Astrocyte of the spinal cord (primary cell): Measurements from ENCODE around the gene WWOX.

Experiments used
- DNase-seq: peaks from one replicate; pipeline ENCODE4 v3.0.0; 2011; ENCODE audit warnings: low read depth, low spot score
- H3K4me3 ChIP-seq: 2 replicates; pipeline ENCODE4 v1.5.1; 2011; ENCODE audit warnings: low read depth, mild to moderate bottlenecking, low read length, moderate library complexity
- in situ Hi-C: cut with HindIII; loops from 2 replicates; pipeline ENCODE4 v1.10.0; 2017; ENCODE audit warnings: low sequenced_read_pairs
- TF ChIP-seq, protein P1 (sequence below): IDR thresholded peaks from 2 replicates; pipeline ENCODE4 v1.5.1; 2012; ENCODE audit warnings: low read depth, mild to moderate bottlenecking, low read length, inconsistent platforms

The WWOX gene

DNA sequence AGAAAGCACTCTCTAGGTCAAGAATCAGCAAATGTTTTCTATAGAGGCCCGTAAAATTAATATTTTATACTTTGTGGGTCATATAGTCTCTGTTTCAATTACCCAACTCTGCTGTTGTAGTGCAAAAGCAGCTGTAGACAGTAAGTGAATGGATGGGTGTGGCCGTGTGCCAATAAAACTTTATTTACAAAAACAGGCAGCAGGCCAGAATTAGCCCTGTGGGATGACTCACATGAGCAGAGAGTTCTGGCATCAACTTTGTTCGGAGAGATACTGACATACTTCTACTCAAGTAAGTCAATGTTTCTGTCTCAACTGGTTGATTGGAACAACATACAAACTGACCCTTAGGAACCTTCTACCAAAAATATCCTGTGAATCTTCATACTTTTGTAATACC is 884.9 kb downstream of the WWOX start:
- no peak for DNase-seq
- in situ Hi-C loops = no loop called here
- TF ChIP-seq, protein P1, sequence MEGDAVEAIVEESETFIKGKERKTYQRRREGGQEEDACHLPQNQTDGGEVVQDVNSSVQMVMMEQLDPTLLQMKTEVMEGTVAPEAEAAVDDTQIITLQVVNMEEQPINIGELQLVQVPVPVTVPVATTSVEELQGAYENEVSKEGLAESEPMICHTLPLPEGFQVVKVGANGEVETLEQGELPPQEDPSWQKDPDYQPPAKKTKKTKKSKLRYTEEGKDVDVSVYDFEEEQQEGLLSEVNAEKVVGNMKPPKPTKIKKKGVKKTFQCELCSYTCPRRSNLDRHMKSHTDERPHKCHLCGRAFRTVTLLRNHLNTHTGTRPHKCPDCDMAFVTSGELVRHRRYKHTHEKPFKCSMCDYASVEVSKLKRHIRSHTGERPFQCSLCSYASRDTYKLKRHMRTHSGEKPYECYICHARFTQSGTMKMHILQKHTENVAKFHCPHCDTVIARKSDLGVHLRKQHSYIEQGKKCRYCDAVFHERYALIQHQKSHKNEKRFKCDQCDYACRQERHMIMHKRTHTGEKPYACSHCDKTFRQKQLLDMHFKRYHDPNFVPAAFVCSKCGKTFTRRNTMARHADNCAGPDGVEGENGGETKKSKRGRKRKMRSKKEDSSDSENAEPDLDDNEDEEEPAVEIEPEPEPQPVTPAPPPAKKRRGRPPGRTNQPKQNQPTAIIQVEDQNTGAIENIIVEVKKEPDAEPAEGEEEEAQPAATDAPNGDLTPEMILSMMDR = no peak
- H3K4me3 ChIP-seq = no peak overlapping the region

DNA sequence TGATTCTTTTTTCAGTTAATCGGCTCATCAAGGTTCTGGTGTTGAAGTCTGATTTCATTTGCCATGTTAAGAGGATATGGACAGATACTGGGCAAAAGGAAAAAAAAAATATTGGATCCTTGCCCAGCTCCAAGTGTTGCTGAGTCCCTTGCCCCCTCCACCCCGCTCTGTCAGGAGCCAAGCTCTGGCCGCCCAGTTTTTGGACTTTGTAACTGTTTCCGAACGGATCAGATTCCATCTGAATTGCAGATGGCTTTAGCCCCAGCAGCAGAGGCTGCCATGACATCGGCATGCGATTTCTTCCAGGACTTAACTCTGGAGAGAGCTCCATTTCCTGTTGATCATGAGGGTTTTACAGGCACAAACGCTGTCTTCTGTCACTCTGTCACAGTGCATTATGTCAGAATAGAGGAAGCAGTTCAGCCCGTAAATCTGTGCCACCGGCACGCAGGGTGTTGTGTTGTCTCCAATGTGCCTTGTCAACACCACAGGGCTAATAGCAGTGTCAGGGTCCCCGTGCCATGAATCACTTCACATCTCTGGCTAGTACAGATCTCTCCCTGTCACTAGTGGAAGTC is 885.5 kb downstream of the WWOX start:
- DNase-seq = no peak
- H3K4me3 ChIP-seq = no peak overlapping the region
- in situ Hi-C loops = no loop called here
- TF ChIP-seq, protein P1 = no peak

DNA sequence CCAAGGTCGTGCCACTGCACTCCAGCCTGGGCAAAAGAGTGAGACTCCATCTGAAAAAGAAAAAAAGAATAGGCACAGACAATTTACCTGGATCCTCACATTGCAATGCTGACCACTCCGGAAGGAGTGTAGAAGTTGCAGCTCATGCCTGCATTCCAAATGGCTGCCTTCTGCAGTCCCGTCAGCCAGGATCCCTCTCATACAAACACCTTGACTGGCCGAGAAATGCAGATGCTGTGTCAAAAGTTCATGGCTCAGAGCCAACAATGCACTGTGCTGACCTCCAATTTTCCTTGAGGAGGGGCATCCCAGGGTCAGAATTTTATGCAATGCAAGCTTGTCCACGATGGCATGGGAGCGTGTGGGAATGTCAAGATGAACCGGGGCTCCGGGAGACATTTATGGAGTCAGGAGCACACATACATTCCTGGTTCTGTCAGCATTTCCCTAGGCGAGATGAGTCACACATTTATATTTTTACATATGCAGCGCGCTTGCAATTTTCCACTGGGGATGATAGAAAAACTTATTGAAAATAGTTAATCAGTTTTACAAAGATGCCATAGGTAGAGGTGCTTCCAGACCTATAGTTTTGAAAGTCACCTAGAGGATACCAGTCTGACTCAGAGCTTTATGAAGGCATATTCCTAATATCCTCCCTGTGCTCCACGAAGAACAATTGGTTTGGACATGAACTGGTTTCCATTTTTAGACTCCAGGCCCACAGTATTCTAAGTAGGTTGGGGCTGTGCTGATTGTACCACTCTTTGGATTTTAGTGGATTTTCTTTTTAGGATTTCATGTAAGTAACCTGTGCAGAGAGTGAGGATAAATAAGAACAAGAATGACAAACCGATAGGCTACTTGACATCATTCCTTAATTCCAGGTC is 886.5 kb downstream of the WWOX start:
- DNase-seq = no peak
- TF ChIP-seq, protein P1 = no peak
- H3K4me3 ChIP-seq = no peak overlapping the region
- in situ Hi-C loops = no loop called here

DNA sequence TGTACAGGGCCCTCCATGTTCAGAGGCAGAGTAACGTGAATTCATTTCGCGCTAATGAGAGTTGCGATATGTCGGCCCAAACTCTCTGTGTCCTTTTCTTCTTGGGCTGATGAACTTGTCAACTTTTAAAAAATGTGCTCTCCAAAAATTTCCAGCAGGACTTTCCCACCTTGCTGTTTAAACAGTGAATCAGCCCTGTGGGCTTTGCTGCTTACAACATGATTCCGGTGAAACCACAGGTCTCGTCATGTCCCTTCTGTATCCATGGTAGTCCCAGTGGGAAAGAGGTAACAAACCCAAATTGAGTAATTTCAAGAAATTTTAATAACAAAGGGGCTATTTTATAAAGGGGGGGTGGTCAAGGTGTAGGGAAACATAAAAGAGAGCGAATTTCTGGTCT is 888.2 kb downstream of the WWOX start:
- TF ChIP-seq, protein P1 = no peak
- H3K4me3 ChIP-seq = no peak overlapping the region
- in situ Hi-C loops = no loop called here
- DNase-seq = no peak

DNA sequence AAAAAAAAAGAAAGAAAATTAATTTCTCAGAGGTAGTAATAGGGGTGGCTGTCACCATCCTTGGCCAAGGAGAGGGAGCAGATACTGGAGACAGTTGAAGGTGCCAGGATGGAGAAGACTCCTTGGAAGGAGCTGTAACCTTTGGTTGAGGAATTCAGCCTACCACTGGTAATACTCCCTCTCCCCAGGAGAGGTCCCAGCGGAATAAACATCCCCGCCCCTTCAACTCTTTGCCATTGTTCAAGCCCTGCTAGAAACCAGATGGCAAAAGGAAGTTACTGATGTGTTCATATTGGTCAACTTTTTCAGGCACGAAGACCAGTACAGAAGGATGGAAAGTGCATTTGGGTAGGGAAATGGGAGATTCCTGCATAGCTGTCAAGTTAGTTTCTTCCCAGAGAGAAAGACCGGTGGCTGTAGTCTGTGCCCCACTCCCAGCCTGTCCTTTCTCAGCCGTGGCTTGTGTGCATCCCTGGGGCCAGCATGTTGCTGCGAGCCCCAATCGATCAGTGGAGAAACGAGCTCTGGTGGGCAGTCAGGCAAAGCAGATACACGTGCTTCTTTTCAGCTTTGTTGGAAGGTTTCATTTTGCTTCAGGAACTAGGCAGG is 889.0 kb downstream of the WWOX start:
- in situ Hi-C loops = no loop called here
- no peak overlapping the region for H3K4me3 ChIP-seq
- DNase-seq = no peak
- TF ChIP-seq, protein P1 = no peak

DNA sequence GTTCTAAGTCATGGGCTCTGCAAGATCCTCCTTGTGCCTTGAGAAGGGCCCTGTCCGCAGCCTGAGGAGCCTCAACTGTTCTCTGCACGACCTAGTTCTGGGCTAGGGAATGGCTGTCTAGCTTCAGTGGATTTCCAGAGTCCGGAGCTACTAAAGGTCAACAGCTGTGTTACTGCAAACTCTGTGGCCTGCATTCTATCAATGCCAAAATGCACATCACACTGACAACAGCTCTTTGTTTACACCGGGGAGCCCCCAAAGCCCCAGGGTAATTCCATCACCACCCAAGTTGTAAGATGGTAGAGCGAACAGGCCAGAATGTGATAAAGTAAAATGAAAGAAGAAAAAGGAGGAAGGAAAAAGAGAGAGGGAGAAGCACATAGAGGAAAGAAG is 890.9 kb downstream of the WWOX start:
- TF ChIP-seq, protein P1 = no peak
- no peak overlapping the region for H3K4me3 ChIP-seq
- DNase-seq = no peak
- in situ Hi-C loops = no loop called here
